Measurements from ENCODE around the gene PYDC1.

Gene PYDC1

DNA sequence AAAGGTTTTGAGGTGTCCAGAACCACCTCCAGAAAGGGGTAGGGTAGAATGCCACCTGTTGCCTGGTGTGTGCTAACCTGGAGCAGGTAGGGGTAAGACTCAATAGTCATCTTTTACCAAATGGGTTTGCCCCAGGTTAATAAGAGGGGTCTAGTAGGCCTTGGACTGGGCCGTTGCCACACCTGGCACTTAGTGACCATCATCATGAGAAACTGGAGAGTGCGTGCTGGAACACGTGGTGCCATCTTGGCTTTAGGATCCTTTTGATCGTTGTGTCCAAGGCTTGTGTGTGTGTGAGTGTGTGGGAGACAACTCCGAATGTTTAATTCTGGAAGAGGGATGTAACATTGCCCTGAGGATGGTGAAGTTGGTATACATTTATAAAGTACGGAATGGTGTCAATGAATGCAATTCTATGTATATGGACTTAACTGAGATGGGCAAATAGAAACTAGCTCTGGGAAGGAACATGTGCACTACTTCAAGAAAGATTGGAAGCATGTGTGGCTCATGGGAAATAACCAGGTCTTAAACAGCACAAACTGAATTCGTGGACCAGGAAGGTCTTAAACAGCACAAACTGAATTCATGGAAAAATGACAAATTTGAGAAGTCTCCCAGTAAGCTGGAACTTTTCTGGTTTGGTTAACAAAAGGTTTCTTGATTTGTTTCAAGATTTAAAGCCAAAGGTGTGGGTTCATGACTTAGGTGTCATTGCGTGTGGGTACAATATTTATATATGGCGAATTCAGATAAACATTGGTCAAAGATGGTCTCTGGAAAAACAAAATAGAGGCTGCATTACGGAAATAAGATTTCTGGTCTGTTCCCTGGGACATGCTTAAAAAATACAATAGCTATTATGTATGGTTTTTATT lies 29.8 kb downstream of the PYDC1 start:
- DNase-seq (ENCODE audit: insufficient read length, low spot score), result no peak
- TF ChIP-seq, protein P1, sequence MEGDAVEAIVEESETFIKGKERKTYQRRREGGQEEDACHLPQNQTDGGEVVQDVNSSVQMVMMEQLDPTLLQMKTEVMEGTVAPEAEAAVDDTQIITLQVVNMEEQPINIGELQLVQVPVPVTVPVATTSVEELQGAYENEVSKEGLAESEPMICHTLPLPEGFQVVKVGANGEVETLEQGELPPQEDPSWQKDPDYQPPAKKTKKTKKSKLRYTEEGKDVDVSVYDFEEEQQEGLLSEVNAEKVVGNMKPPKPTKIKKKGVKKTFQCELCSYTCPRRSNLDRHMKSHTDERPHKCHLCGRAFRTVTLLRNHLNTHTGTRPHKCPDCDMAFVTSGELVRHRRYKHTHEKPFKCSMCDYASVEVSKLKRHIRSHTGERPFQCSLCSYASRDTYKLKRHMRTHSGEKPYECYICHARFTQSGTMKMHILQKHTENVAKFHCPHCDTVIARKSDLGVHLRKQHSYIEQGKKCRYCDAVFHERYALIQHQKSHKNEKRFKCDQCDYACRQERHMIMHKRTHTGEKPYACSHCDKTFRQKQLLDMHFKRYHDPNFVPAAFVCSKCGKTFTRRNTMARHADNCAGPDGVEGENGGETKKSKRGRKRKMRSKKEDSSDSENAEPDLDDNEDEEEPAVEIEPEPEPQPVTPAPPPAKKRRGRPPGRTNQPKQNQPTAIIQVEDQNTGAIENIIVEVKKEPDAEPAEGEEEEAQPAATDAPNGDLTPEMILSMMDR (IDR thresholded peaks at IDR 0.05; ENCODE audit: insufficient read depth, missing control alignments), result no peak
- FAIRE-seq, result no peak

DNA sequence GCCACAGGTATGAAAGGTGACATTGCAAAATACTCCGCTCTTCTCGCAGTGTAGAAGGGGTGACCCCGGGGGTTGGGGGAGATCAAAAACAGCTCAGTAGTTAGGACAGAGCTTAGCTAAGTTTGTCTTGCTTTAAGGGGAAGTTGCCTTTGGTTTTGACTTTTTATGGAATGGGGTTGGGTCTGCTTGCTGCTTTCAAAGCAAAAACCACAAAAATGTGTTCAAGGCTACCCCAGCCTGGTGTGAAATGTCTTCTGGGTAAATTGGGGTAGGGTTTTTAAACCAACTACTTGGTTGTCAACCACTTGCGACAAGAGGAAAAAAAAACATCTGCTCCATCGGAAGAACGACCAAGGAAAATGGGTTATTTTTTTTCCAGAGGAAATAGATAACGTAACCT lies 30.8 kb downstream of the PYDC1 start:
- DNase-seq (ENCODE audit: insufficient read length, low spot score) (no peak), FAIRE-seq (no peak)
- TF ChIP-seq, protein P1 (IDR thresholded peaks at IDR 0.05; ENCODE audit: insufficient read depth, missing control alignments), result no peak

DNA sequence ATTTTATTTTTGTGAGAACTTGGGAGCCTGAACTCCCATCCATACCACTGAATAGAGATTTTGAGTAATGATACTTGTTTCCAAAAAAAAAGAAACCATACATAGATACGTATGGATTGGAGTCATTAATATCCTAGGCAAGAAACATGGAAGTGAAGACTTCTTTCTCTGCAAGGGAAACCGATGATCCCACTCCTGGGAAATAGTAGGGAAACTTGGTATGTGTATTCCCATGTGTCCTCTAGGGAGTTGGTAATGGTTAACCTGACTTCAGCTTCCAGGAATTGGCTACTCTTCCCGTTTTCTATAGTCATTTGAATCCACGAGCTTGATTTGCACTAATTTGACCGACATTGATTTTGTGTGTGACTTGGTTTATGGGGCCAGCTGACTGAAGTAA lies 31.6 kb downstream of the PYDC1 start:
- no peak for DNase-seq (ENCODE audit: insufficient read length, low spot score)
- TF ChIP-seq, protein P1 (IDR thresholded peaks at IDR 0.05; ENCODE audit: insufficient read depth, missing control alignments), result no peak
- FAIRE-seq, result no peak

DNA sequence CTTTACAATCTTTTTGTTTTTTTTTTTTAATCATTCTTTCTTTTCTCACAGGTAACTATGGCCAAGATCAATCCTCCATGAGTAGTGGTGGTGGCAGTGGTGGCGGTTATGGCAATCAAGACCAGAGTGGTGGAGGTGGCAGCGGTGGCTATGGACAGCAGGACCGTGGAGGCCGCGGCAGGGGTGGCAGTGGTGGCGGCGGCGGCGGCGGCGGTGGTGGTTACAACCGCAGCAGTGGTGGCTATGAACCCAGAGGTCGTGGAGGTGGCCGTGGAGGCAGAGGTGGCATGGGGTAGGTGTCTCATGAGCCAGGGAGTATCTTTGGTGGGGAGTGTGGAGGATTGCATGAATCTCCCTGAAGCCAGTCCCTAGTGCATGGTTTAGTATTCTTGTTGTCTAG lies 32.0 kb downstream of the PYDC1 start:
- DNase-seq (ENCODE audit: insufficient read length, low spot score), result no peak
- TF ChIP-seq, protein P1 (IDR thresholded peaks at IDR 0.05; ENCODE audit: insufficient read depth, missing control alignments), result no peak
- FAIRE-seq, result no peak

DNA sequence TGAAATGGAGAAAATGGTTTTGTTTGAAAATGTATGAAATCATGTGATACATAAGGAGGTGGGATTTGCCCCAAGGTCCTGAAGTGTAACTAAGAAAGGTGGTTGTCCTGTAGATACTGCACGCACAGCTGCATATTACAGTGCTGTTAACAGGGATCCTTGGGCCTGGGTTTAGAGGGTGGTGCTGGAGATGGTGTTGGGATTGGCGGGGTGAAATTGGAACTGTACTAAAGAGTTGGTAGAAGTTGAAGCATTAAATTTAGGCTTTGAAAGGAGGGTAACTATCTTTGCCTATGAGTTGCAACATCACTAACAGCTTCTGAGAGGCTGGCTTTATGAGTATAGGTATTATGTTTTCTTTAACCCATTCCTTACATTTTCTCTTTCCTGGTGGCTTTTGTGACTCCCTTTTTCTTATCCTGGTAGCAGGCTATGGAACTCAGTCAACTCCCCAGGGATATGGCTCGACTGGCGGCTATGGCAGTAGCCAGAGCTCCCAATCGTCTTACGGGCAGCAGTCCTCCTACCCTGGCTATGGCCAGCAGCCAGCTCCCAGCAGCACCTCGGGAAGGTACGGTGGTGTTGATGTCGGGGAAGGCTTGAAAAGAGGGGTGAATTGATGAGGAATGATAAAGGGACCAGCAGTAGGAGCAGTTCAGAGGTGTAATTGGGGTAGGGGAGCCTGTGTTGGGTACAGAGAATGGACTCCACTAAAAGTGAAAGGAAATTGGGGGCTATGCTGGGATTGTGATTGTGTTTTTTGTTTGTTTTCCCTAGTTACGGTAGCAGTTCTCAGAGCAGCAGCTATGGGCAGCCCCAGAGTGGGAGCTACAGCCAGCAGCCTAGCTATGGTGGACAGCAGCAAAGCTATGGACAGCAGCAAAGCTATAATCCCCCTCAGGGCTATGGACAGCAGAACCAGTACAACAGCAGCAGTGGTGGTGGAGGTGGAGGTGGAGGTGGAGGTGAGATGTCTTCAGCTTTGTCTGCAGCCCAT lies 33.2 kb downstream of the PYDC1 start:
- TF ChIP-seq, protein P1 (IDR thresholded peaks at IDR 0.05; ENCODE audit: insufficient read depth, missing control alignments), result no peak
- no peak for FAIRE-seq
- DNase-seq (ENCODE audit: insufficient read length, low spot score), result no peak

DNA sequence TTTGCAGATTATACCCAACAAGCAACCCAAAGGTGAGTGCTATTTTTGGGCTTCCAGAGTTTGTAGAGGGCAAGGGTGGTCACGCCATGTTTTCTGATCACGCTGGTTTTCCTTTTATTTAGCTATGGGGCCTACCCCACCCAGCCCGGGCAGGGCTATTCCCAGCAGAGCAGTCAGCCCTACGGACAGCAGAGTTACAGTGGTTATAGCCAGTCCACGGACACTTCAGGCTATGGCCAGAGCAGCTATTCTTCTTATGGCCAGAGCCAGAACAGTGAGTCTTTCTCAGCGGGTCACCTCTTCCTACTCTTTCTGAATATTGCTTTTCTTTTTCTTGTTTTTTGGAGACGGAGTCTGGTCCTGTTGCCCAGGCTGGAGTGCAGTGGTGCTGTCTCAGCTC lies 34.5 kb downstream of the PYDC1 start:
- no peak for FAIRE-seq

More for the DNA sequence above, 34.5 kb downstream of the PYDC1 start:
- TF ChIP-seq, protein P1 (IDR thresholded peaks at IDR 0.05; ENCODE audit: insufficient read depth, missing control alignments), result no peak
- no peak for DNase-seq (ENCODE audit: insufficient read length, low spot score)

Measured in D721Med (cell line).